HepG2 (cell line): ENCODE data around the gene CYP4F8. TPM values are rescaled to one million over a fixed set of nuclear protein-coding genes. Genes with fewer than 3 reads are reported as not detected.
A peak's percentile ranks its signal among the peaks of the same experiment; 100 is the strongest.

ENCODE experiments used
- ATF4 ChIP-seq, 2 experiments: fragments of 450-650 bp in 1 of 2; sonication (generic) in 1 of 2; formaldehyde crosslinking; IDR thresholded peaks; 2 replicates each; pipeline versions ENCODE4 v1.5.0 to v1.8.0; 2020 to 2022; ENCODE audit warnings: mild to moderate bottlenecking in 1 of 2, missing genetic modification reagents in 1 of 2
- BCLAF1 ChIP-seq: fragments of 450-650 bp; IDR thresholded peaks from 2 replicates; pipeline ENCODE4 v1.6.1; 2017; ENCODE audit warnings: mild to moderate bottlenecking
- CSRNP1 ChIP-seq: sonication (generic); formaldehyde crosslinking; IDR thresholded peaks from 2 replicates; pipeline ENCODE4 v1.8.1; 2023; ENCODE audit warnings: mild to moderate bottlenecking, missing genetic modification reagents
- FOXA3 ChIP-seq: IDR thresholded peaks from 2 replicates; pipeline ENCODE4 v1.6.1; 2016; ENCODE audit warnings: missing genetic modification reagents, missing compliant biosample characterization
- FOXK1 ChIP-seq: sonication (generic); formaldehyde crosslinking; IDR thresholded peaks from 2 replicates; pipeline ENCODE4 v1.4.0; 2020; ENCODE audit warnings: low read depth, missing genetic modification reagents, borderline replicate concordance
- JDP2 ChIP-seq: sonication (generic); formaldehyde crosslinking; IDR thresholded peaks from 2 replicates; pipeline ENCODE4 v1.8.1; 2022; ENCODE audit warnings: missing genetic modification reagents, borderline replicate concordance
- MAZ ChIP-seq, 2 experiments: sonication (generic) in 1 of 2; formaldehyde crosslinking in 1 of 2; IDR thresholded peaks; 2 replicates each; pipeline versions ENCODE4 v1.5.0 to v1.6.1; 2012 to 2020; ENCODE audit warnings: low read depth in 2 of 2, mild to moderate bottlenecking in 2 of 2, borderline replicate concordance in 1 of 2, improper control_type of control experiment in 1 of 2, low read length in 1 of 2, missing genetic modification reagents in 1 of 2, moderate library complexity in 1 of 2
- MEF2D ChIP-seq: sonication (generic); formaldehyde crosslinking; IDR thresholded peaks from 2 replicates; pipeline ENCODE4 v1.5.1; 2020; ENCODE audit warnings: mild to moderate bottlenecking, missing genetic modification reagents
- PHF21A ChIP-seq: sonication (generic); formaldehyde crosslinking; IDR thresholded peaks from 2 replicates; pipeline ENCODE4 v1.5.0; 2020; ENCODE audit warnings: mild to moderate bottlenecking, missing genetic modification reagents
- SAP130 ChIP-seq: IDR thresholded peaks from 2 replicates; pipeline ENCODE4 v1.6.1; 2016; ENCODE audit warnings: low read depth
- SIN3B ChIP-seq: fragments of 150-350 bp; IDR thresholded peaks from 2 replicates; pipeline ENCODE4 v1.6.1; 2014; ENCODE audit warnings: low read length
- SRSF9 ChIP-seq: fragments of 200-400 bp; formaldehyde crosslinking; IDR thresholded peaks from 2 replicates; pipeline ENCODE4 v1.6.1; 2018; ENCODE audit warnings: borderline replicate concordance, mild to moderate bottlenecking, low read depth, low read length; ENCODE audit not compliant: insufficient read depth, poor library complexity, severe bottlenecking
- STAG1 ChIP-seq: sonication (generic); formaldehyde crosslinking; IDR thresholded peaks from 2 replicates; pipeline ENCODE4 v1.4.0; 2020; ENCODE audit warnings: missing genetic modification reagents
- TCF12 ChIP-seq, 2 experiments: fragments of 450-650 bp in 1 of 2; sonication (generic) in 1 of 2; formaldehyde crosslinking in 1 of 2; IDR thresholded peaks; 2 replicates each; pipeline versions ENCODE4 v1.6.1 to v1.8.0; 2017 to 2022; ENCODE audit warnings: antibody characterized with exemption in 1 of 2, mild to moderate bottlenecking in 1 of 2, missing genetic modification reagents in 1 of 2, moderate library complexity in 1 of 2
- ZBTB42 ChIP-seq: sonication (generic); formaldehyde crosslinking; IDR thresholded peaks from 2 replicates; pipeline ENCODE4 v1.5.0; 2020; ENCODE audit warnings: mild to moderate bottlenecking, missing genetic modification reagents
- ZNF24 ChIP-seq: fragments of 450-650 bp; IDR thresholded peaks from 2 replicates; pipeline ENCODE4 v1.6.1; 2017; ENCODE audit warnings: antibody characterized with exemption, mild to moderate bottlenecking
- ZNF605 ChIP-seq: sonication (generic); formaldehyde crosslinking; IDR thresholded peaks from 2 replicates; pipeline ENCODE4 v1.8.0; 2022; ENCODE audit warnings: mild to moderate bottlenecking, missing genetic modification reagents
- ZNF713 ChIP-seq: sonication (generic); formaldehyde crosslinking; IDR thresholded peaks from 2 replicates; pipeline ENCODE4 v1.4.0; 2020; ENCODE audit warnings: mild to moderate bottlenecking, missing genetic modification reagents
- ZNF720 ChIP-seq: sonication (generic); formaldehyde crosslinking; IDR thresholded peaks from 2 replicates; pipeline ENCODE4 v1.4.0; 2020; ENCODE audit warnings: missing genetic modification reagents
- polyA plus RNA-seq, 8 experiments: library from polyadenylated mRNA; depleted of rRNA in 3 of 8; stranded (reverse) in 7 of 8; unstranded in 1 of 8; fragments of >200 nt; fragmentation: Illumina TruSeq in 4 of 8; extraction: Trizol in 4 of 8; gene quantifications; 2 replicates each; pipeline versions ENCODE4 v1.2.1 to v1.2.3, GENCODE V29; 2011 to 2016; ENCODE audit warnings: low read depth in 4 of 8, missing spikeins in 1 of 8, mixed read lengths in 1 of 8; ENCODE audit not compliant: insufficient read depth in 1 of 8
- total RNA-seq, 5 experiments: library from RNA; depleted of rRNA; stranded (reverse); fragments of >200 nt; fragmentation: Illumina TruSeq; extraction: Trizol; gene quantifications; 2 replicates each; pipeline ENCODE4 v1.2.3, GENCODE V29; 2016; ENCODE audit warnings: low read depth in 1 of 5
- TF ChIP-seq, protein P1 (sequence below): sonication (generic); formaldehyde crosslinking; conservative IDR thresholded peaks from 2 replicates; pipeline ENCODE4 v1.4.0; 2020; ENCODE audit warnings: missing genetic modification reagents
- TF ChIP-seq, protein P2 (sequence below): sonication (generic); formaldehyde crosslinking; IDR thresholded peaks from 2 replicates; pipeline ENCODE4 v1.5.1; 2020; ENCODE audit warnings: missing genetic modification reagents, mild to moderate bottlenecking, borderline replicate concordance

The CYP4F8 gene
- total and polyA plus RNA-seq, 2 of the 13 experiments (the other 11 are each of a cell fraction or from before 2014, with no cell fraction given): not detected

DNA sequence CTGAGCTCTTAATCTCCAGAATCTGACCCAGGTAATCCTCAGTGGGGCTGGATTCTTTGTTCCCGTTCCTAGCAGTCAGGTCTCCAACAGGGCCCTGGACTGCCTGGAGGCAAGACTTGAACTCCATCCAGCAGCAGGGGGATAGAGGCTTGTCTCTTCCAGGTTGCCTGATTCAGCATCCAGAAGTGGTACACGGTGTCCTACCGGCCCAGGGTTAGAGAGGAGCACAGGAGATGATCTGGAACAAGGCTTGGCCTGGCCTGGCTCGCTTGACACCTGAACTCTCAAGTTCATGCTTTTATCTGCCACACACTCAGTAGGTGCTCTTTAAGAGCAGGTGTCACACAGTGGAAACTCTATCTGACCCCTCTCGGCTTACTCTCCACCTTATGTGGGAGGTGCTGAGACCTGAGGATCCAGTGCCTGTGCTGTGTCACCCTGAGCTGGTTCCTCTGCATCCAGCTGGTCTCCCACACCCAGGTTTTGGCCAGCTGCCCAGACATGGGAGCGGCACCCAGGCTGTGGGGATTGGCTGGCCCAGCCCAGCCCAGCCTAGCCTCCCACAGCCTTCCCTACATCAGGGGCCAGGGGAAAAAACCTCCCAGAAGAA lies 25.4 kb downstream of the CYP4F8 start, which contains the start of gene CYP4F3 (continued):
- TF ChIP-seq ZNF24 (no peak), ZNF713 (CRISPR knock-in tag) (no peak), MEF2D (no peak), TCF12 (IDR thresholded peaks at IDR 0.05) (no peak), TCF12 (CRISPR knock-in tag; IDR thresholded peaks at IDR 0.05) (no peak), MAZ (IDR thresholded peaks at IDR 0.05; ENCODE audit: borderline replicate concordance, low read depth, low read length) (no peak), MAZ (CRISPR knock-in tag; IDR thresholded peaks at IDR 0.05; ENCODE audit: low read depth) (no peak), JDP2 (CRISPR knock-in tag) (no peak), FOXK1 (CRISPR knock-in tag) (no peak), FOXA3 (CRISPR knock-in tag) (no peak), CSRNP1 (no peak), ATF4 (CRISPR knock-in tag; IDR thresholded peaks at IDR 0.05) (no peak), STAG1 (CRISPR knock-in tag) (no peak), SAP130 (peak; percentile 59), ZBTB42 (CRISPR knock-in tag) (no peak), SRSF9 (no peak), ZNF720 (CRISPR knock-in tag) (no peak), BCLAF1 (no peak), PHF21A (CRISPR knock-in tag) (peak; percentile 38; the same call in 1 of the 2 replicates), SIN3B (no peak), ZNF605 (CRISPR knock-in tag) (no peak)
- TF ChIP-seq, protein P1, sequence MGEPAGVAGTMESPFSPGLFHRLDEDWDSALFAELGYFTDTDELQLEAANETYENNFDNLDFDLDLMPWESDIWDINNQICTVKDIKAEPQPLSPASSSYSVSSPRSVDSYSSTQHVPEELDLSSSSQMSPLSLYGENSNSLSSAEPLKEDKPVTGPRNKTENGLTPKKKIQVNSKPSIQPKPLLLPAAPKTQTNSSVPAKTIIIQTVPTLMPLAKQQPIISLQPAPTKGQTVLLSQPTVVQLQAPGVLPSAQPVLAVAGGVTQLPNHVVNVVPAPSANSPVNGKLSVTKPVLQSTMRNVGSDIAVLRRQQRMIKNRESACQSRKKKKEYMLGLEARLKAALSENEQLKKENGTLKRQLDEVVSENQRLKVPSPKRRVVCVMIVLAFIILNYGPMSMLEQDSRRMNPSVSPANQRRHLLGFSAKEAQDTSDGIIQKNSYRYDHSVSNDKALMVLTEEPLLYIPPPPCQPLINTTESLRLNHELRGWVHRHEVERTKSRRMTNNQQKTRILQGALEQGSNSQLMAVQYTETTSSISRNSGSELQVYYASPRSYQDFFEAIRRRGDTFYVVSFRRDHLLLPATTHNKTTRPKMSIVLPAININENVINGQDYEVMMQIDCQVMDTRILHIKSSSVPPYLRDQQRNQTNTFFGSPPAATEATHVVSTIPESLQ: no peak
- TF ChIP-seq, protein P2, sequence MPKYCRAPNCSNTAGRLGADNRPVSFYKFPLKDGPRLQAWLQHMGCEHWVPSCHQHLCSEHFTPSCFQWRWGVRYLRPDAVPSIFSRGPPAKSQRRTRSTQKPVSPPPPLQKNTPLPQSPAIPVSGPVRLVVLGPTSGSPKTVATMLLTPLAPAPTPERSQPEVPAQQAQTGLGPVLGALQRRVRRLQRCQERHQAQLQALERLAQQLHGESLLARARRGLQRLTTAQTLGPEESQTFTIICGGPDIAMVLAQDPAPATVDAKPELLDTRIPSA (CRISPR knock-in tag): no peak
